Activated naive CD8-positive, alpha-beta T cell (primary cell): Measurements from ENCODE around the gene CD244.
A peak's percentile ranks its signal among the peaks of the same experiment; 100 is the strongest.
"Not testable (repeated sequence)": the region's sequence is repeated elsewhere in the genome, so short reads cannot be mapped to it uniquely, and the experiment has no call there.

Experiments
- H3K27ac Mint-ChIP-seq: one replicate; pipeline ENCODE4 v1.8.0; 2021; ENCODE audit warnings: mixed read lengths
- H3K27me3 Mint-ChIP-seq: one replicate; pipeline ENCODE4 v1.8.0; 2021; ENCODE audit warnings: mixed read lengths
- H3K36me3 Mint-ChIP-seq: one replicate; pipeline ENCODE4 v1.8.0; 2021; ENCODE audit warnings: mixed read lengths
- H3K4me1 Mint-ChIP-seq: one replicate; pipeline ENCODE4 v1.8.0; 2021; ENCODE audit warnings: low read depth, mixed read lengths
- H3K4me3 Mint-ChIP-seq: one replicate; pipeline ENCODE4 v1.8.0; 2021; ENCODE audit warnings: mild to moderate bottlenecking, mixed read lengths
- H3K9me3 Mint-ChIP-seq: one replicate; pipeline ENCODE4 v1.8.0; 2021; ENCODE audit warnings: low read depth, mixed read lengths

Gene CD244

GRCh38 chr1:160799641-160800040 is 63.0 kb downstream of the CD244 start:
- H3K27me3 Mint-ChIP-seq: no peaks in the 10 kb centered on the region
- peaks cover 82% of the 10 kb centered on the region for H3K4me1 Mint-ChIP-seq
- H3K4me3 Mint-ChIP-seq: peak overlapping the region; percentile 93
- peak overlapping the region; percentile 97 for H3K27ac Mint-ChIP-seq
- peaks cover 21% of the 10 kb centered on the region for H3K36me3 Mint-ChIP-seq
- H3K9me3 Mint-ChIP-seq: no peaks in the 10 kb centered on the region

DNA sequence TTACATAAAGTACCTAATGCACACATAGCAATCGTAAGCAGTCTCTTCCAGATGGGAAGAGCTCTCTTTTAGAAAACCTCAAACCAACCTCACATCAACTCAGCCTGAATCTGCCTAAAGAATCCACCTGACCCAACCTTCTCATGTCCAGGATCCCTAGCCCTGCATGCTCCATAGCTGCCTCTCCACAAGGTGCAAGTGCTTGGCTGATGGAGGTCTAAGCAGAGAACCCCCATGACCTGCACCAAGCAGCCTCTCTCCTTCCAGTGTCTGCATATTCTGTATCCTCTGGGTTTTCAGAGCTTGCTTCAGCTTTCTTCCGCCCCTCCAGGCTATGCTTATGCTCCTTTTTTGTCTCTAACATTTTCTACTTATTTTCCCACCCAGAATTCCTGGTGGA is 64.2 kb downstream of the CD244 start:
- no peaks in the 10 kb centered on the region for H3K27me3 Mint-ChIP-seq
- H3K27ac Mint-ChIP-seq: peak overlapping the region; percentile 97

GRCh38 chr1:160797861-160798273 is 64.8 kb downstream of the CD244 start:
- peak overlapping the region; percentile 93 for H3K4me3 Mint-ChIP-seq
- peaks cover 12% of the 10 kb centered on the region for H3K36me3 Mint-ChIP-seq
- H3K4me1 Mint-ChIP-seq: peaks cover 70% of the 10 kb centered on the region
- no peaks in the 10 kb centered on the region for H3K9me3 Mint-ChIP-seq
- H3K27me3 Mint-ChIP-seq: no peaks in the 10 kb centered on the region
- H3K27ac Mint-ChIP-seq: peak overlapping the region; percentile 97

More for the DNA sequence above, 64.2 kb downstream of the CD244 start:
- Mint-ChIP-seq H3K9me3 (no peaks in the 10 kb centered on the region), H3K36me3 (peaks cover 15% of the 10 kb centered on the region), H3K4me3 (peak overlapping the region; percentile 93), H3K4me1 (peaks cover 74% of the 10 kb centered on the region)

- H3K27ac Mint-ChIP-seq: peak overlapping the region; percentile 97
- H3K36me3 Mint-ChIP-seq: peaks cover 9% of the 10 kb centered on the region
- H3K27me3 Mint-ChIP-seq: no peaks in the 10 kb centered on the region
- H3K4me1 Mint-ChIP-seq: peaks cover 67% of the 10 kb centered on the region
- H3K4me3 Mint-ChIP-seq: peak overlapping the region; percentile 93
- no peaks in the 10 kb centered on the region for H3K9me3 Mint-ChIP-seq
Observed at GRCh38 chr1:160797271-160797709, 65.4 kb downstream of the CD244 start.

GRCh38 chr1:160795951-160796383 is 66.7 kb downstream of the CD244 start, which contains the start of gene LY9:
TSS of gene LY9 (plus strand) at chr1:160796174. CDS start at chr1:160796188, 14 bp downstream.
- no peaks in the 10 kb centered on the region for H3K27me3 Mint-ChIP-seq
- H3K4me1 Mint-ChIP-seq: peaks cover 59% of the 10 kb centered on the region
- no peaks in the 10 kb centered on the region for H3K9me3 Mint-ChIP-seq
- H3K36me3 Mint-ChIP-seq: peaks cover 5% of the 10 kb centered on the region
- H3K4me3 Mint-ChIP-seq: peak within 1 kb of the TSS; percentile 93
- peak within 1 kb of the TSS; percentile 97 for H3K27ac Mint-ChIP-seq

GRCh38 chr1:160794376-160794775 is 68.3 kb downstream of the CD244 start:
- Mint-ChIP-seq H3K27ac (peak overlapping the region; percentile 2), H3K9me3 (no peaks in the 10 kb centered on the region), H3K27me3 (no peaks in the 10 kb centered on the region), H3K4me1 (peaks cover 49% of the 10 kb centered on the region), H3K36me3 (no peaks in the 10 kb centered on the region), H3K4me3 (no peak overlapping the region)

DNA sequence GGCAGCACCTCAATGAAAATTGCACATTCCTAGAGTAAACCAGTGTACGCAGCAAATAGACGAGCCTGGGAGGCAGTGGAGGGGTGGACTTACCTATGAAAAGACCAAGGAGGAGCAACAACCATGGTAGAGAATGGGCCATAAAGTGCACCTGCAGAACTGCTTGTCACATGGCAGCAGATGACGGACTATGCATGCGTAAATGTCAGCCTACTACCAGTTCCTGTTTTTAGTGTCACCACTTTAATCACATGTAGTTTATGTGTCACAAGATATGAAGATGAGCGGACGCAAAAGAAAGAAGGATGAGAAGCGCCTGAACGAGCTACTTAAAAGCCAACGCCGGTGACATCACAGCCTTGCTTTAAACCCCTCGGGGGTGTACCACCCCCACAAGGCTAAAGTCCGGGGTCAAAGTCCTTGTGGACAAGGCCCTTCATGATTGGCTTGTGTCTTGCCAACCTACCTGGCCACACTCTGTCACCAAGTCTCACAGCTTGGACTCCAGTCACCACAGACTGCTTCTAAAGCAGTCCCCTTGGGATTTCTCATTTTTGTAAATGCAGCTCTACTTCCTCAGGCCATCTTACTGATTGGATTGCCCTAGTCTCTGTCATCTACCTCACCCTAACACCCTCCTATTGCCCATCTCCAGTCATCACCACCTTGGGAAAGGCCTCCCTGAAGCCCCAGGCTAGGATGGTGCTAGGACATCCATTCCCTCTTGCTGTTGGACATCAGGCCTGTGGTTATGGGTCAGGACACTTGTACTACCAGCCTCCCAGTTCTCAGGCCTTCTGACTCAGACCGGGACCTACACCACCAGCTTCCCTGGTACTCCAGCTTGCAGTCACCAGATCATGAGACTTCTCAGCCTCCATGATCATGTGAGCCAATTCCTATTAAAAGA is 72.7 kb downstream of the CD244 start:
- peaks cover 10% of the 10 kb centered on the region for H3K4me1 Mint-ChIP-seq
- no peaks in the 10 kb centered on the region for H3K9me3 Mint-ChIP-seq
- no peaks in the 10 kb centered on the region for H3K27me3 Mint-ChIP-seq
- H3K36me3 Mint-ChIP-seq: no peaks in the 10 kb centered on the region
- peak overlapping the region; percentile 23 for H3K27ac Mint-ChIP-seq
- H3K4me3 Mint-ChIP-seq: no peak overlapping the region

DNA sequence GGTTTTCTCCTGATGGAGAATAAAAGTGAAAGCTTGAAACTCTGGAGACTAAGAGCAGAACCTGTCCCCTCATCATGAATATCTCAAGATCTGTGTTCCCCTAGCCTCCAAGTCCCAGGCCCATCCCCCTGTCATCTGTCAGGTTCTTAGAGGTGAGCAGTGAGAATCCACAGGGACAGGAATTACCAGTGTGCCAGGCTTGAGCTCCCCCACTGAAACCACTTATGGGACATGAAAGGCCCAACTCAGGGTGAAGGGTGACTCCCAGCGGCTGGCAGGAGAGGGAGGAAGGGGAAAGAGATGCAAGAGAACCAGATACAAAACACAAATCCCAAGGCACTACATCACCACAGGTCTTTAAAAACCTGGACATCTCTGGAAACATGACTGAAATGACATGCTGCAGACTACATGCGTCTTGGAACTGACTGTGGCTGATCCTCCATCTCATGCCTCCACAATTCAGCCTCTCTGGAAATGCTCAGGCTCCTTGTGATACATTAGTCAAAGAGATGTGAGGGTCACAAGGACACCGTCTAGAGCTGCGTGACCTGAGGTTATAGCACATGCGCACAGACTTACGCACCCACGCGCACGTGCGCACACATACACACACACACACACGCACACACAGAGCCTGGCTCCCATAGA is 73.5 kb downstream of the CD244 start:
- H3K9me3 Mint-ChIP-seq: no peaks in the 10 kb centered on the region
- H3K4me1 Mint-ChIP-seq: peaks cover 4% of the 10 kb centered on the region
- no peaks in the 10 kb centered on the region for H3K36me3 Mint-ChIP-seq
- H3K4me3 Mint-ChIP-seq: no peak overlapping the region
- H3K27ac Mint-ChIP-seq: no peak overlapping the region
- no peaks in the 10 kb centered on the region for H3K27me3 Mint-ChIP-seq

GRCh38 chr1:160782988-160783765 is 79.5 kb downstream of the CD244 start:
- H3K9me3 Mint-ChIP-seq, H3K4me3 Mint-ChIP-seq, H3K36me3 Mint-ChIP-seq, H3K4me1 Mint-ChIP-seq, H3K27ac Mint-ChIP-seq, H3K27me3 Mint-ChIP-seq: not testable (repeated sequence)

- H3K27me3 Mint-ChIP-seq: no peaks in the 10 kb centered on the region
- peaks cover 8% of the 10 kb centered on the region for H3K4me1 Mint-ChIP-seq
- H3K27ac Mint-ChIP-seq: no peak overlapping the region
- no peaks in the 10 kb centered on the region for H3K36me3 Mint-ChIP-seq
- no peaks in the 10 kb centered on the region for H3K9me3 Mint-ChIP-seq
- H3K4me3 Mint-ChIP-seq: no peak overlapping the region
Observed at GRCh38 chr1:160781914-160782689, 80.6 kb downstream of the CD244 start.

GRCh38 chr1:160781186-160781766 is 81.4 kb downstream of the CD244 start:
- Mint-ChIP-seq H3K27ac (no peak overlapping the region), H3K4me1 (peaks cover 8% of the 10 kb centered on the region), H3K4me3 (no peak overlapping the region), H3K9me3 (no peaks in the 10 kb centered on the region), H3K27me3 (no peaks in the 10 kb centered on the region), H3K36me3 (no peaks in the 10 kb centered on the region)

- Mint-ChIP-seq H3K4me1 (peaks cover 12% of the 10 kb centered on the region), H3K27ac (no peak overlapping the region), H3K27me3 (no peaks in the 10 kb centered on the region), H3K9me3 (no peaks in the 10 kb centered on the region), H3K36me3 (no peaks in the 10 kb centered on the region), H3K4me3 (no peak overlapping the region)
Observed at GRCh38 chr1:160780398-160780755, 82.3 kb downstream of the CD244 start.
